Panc1 (cell line): Measurements from ENCODE around the gene IFIT5. TPM values are rescaled to one million over a fixed set of nuclear protein-coding genes. Genes with fewer than 3 reads are reported as not detected.

Experiments used
- ATAC-seq: fragments of 200-7000 bp; cut with Tn5 transposase; 2 replicates; pipeline ENCODE4 v1.9.1; 2020; ENCODE audit warnings: mild to moderate bottlenecking, moderate library complexity
- BruUV-seq: library from RNA; stranded (reverse); fragments of 400-500 nt; replicated peaks from 2 replicates; lab custom pipeline; 2021; lab: Mats Ljungman, UMichigan
- CTCF ChIA-PET: fragments of 300-600 bp; sonication (Branson Sonifier 250); formaldehyde crosslinking; loops from one replicate; lab custom pipeline; 2022; ENCODE audit warnings: antibody characterized with exemption; lab: Charles Lee
- POLR2A ChIA-PET: fragments of 300-600 bp; sonication (Branson Sonifier 250); formaldehyde crosslinking; loops from one replicate; lab custom pipeline; 2022; ENCODE audit warnings: antibody characterized with exemption; lab: Charles Lee
- DNase-seq: peaks from one replicate; pipeline ENCODE4 v3.0.0-alpha.2; 2010; ENCODE audit warnings: low read depth, low spot score
- H3K27ac ChIP-seq: 2 replicates; pipeline ENCODE4 v1.5.1; 2011; ENCODE audit warnings: mild to moderate bottlenecking, low read length, inconsistent platforms
- H3K27me3 ChIP-seq: fragments of 200-500 bp; sonication (Bioruptor generic); 2 replicates; pipeline ENCODE4 v1.6.0; 2014; ENCODE audit warnings: low read length, inconsistent platforms; ENCODE audit not compliant: control insufficient read depth, insufficient read depth
- H3K36me3 ChIP-seq: fragments of 200-500 bp; sonication (Bioruptor generic); 2 replicates; pipeline ENCODE4 v1.5.1; 2014; ENCODE audit warnings: inconsistent platforms, mild to moderate bottlenecking, low read length, moderate library complexity; ENCODE audit not compliant: control insufficient read depth, insufficient read depth
- H3K4me1 ChIP-seq: 2 replicates; pipeline ENCODE4 v1.5.1; 2011; ENCODE audit warnings: inconsistent platforms, mild to moderate bottlenecking, low read length, moderate library complexity; ENCODE audit not compliant: control insufficient read depth, insufficient read depth
- H3K4me3 ChIP-seq, 2 experiments: 2 replicates each; pipeline ENCODE4 v1.5.1; 2011 to 2012; ENCODE audit warnings: low read depth in 2 of 2, low read length in 2 of 2, mild to moderate bottlenecking in 2 of 2, inconsistent platforms in 1 of 2, moderate library complexity in 1 of 2
- H3K9me3 ChIP-seq: fragments of 200-500 bp; sonication (Bioruptor generic); 2 replicates; pipeline ENCODE4 v1.5.1; 2014; ENCODE audit warnings: low read depth, mild to moderate bottlenecking, inconsistent platforms, low read length, moderate library complexity; ENCODE audit not compliant: control insufficient read depth, insufficient read depth
- CTCF ChIP-seq: fragments of 450-650 bp; IDR thresholded peaks from 2 replicates; pipeline ENCODE4 v1.5.1; 2017; ENCODE audit warnings: mild to moderate bottlenecking
- POLR2AphosphoS5 ChIP-seq: IDR thresholded peaks from 2 replicates; pipeline ENCODE4 v1.6.1; 2012; ENCODE audit warnings: mild to moderate bottlenecking, low read depth, low read length, moderate library complexity
- REST ChIP-seq, 2 experiments: IDR thresholded peaks; 2 replicates each; pipeline ENCODE4 v1.6.1; 2011 to 2012; ENCODE audit warnings: low read depth in 2 of 2, control low read depth in 1 of 2, low read length in 1 of 2, mild to moderate bottlenecking in 1 of 2, moderate library complexity in 1 of 2; ENCODE audit not compliant: insufficient read depth in 1 of 2
- SIN3A ChIP-seq: IDR thresholded peaks from 2 replicates; pipeline ENCODE4 v1.6.1; 2012; ENCODE audit warnings: low read depth, mild to moderate bottlenecking, low read length, moderate library complexity, borderline replicate concordance; ENCODE audit not compliant: insufficient read depth
- TCF7L2 ChIP-seq: IDR thresholded peaks from 2 replicates; pipeline ENCODE4 v1.6.1; 2011; ENCODE audit warnings: mild to moderate bottlenecking, low read depth, low read length, inconsistent platforms
- in situ Hi-C: cut with HindIII; loops from 2 replicates; pipeline ENCODE4 v1.10.0; 2016; ENCODE audit warnings: low sequenced_read_pairs, low pct_unique_long_range_greater_than_20kb
- intact Hi-C: fragments of 100-400 bp; cut with micrococcal nuclease; formaldehyde crosslinking; loops from one replicate; pipeline ENCODE4 v1.10.0; 2022; ENCODE audit not compliant: unreplicated experiment
- total RNA-seq: library from RNA; stranded (reverse); gene quantifications from one replicate; pipeline ENCODE4 v1.2.1, GENCODE V29; 2021; ENCODE audit not compliant: unreplicated experiment

Gene IFIT5
- total RNA-seq, 1 experiment from 2014 or later: 11.1 TPM

DNA sequence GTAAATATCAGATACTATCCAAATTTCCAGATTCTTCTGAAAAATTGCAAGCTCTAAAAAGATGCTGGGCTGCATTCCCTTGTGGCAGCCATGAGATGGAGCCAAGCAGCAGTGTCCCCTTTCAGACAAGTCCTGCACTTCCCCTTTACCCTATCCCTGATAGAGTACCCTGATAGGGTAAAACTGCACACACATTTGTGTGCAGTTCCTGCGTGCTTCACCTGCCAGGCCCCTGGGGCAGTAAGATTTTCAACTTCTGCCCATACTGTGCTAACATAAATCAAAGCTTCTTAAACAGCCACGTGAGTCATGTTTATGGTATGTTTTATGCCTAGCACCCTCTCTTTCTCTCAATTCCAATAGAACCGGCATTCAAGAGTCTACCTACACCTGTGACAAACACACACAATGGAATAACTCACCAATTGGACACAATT is 52.2 kb downstream of the IFIT5 start:
- Histone ChIP-seq H3K27me3 (no peaks in the 10 kb centered on the region; the same call in 1 of the 2 replicates), H3K9me3 (no peaks in the 10 kb centered on the region), H3K27ac (no peak overlapping the region), H3K4me1 (0 out of 2 replicates have a peak, but pooled peaks cover 4% of the 10 kb centered on the region), H3K36me3 (no peaks in the 10 kb centered on the region), H3K4me3 (no peak overlapping the region)
- ChIA-PET POLR2A (no interaction called here), CTCF (interaction anchor here (0.7 kb wide), 1 partner anchor 95 kb away, joined by 3 read pairs; no protein-coding TSS in a partner anchor)
- BruUV-seq: no TSS peak
- TF ChIP-seq TCF7L2 (no peak), REST (IDR thresholded peaks at IDR 0.05; ENCODE audit: insufficient read depth in 1 of 2, low read depth in 2 of 2, low read length in 1 of 2) (no peak), CTCF (peak; percentile 50), POLR2AphosphoS5 (no peak)
- DNase-seq (no peak), ATAC-seq (peak; percentile 83)
- intact Hi-C loops (no loop called here), in situ Hi-C loops (no loop called here)

- in situ Hi-C loops (no loop called here), intact Hi-C loops (no loop called here)
- Histone ChIP-seq H3K36me3 (no peaks in the 10 kb centered on the region), H3K4me3 (no peak overlapping the region), H3K4me1 (0 out of 2 replicates have a peak, but pooled peaks cover 4% of the 10 kb centered on the region), H3K27me3 (no peaks in the 10 kb centered on the region; the same call in 1 of the 2 replicates), H3K9me3 (no peaks in the 10 kb centered on the region), H3K27ac (no peak overlapping the region)
- ChIA-PET CTCF (no interaction called here), POLR2A (no interaction called here)
- BruUV-seq: no TSS peak
- DNase-seq (no peak), ATAC-seq (no peak)
- TF ChIP-seq SIN3A (no peak), CTCF (no peak; the same call in 1 of the 2 replicates), TCF7L2 (no peak), POLR2AphosphoS5 (no peak), REST (IDR thresholded peaks at IDR 0.05; ENCODE audit: insufficient read depth in 1 of 2, low read depth in 2 of 2, low read length in 1 of 2) (no peak)
Measured at GRCh38 chr10:89468191-89468965, 54.0 kb downstream of the IFIT5 start.
